IMR-90 (cell line): ENCODE results near the gene ST3GAL3. TPM values are rescaled to one million over a fixed set of nuclear protein-coding genes. Genes with fewer than 3 reads are reported as not detected.

Source experiments
- ATAC-seq: fragments of 200-7000 bp; cut with Tn5 transposase; 2 replicates; pipeline ENCODE4 v1.9.1; 2020; ENCODE audit warnings: low read depth, mild to moderate bottlenecking, moderate library complexity
- BruUV-seq: library from RNA; stranded (reverse); fragments of 400-500 nt; replicated peaks from 2 replicates; lab custom pipeline; 2021; lab: Mats Ljungman, UMichigan
- CTCF ChIA-PET: fragments of 300-600 bp; formaldehyde crosslinking; extraction: SDS; loops from one replicate; lab custom pipeline; 2021; ENCODE audit warnings: antibody characterized with exemption; lab: Yijun Ruan, JAX
- POLR2A ChIA-PET: fragments of 300-600 bp; sonication (Branson Sonifier 250); formaldehyde crosslinking; loops from one replicate; lab custom pipeline; 2022; ENCODE audit warnings: antibody characterized with exemption; ENCODE audit not compliant: unreplicated experiment; lab: Charles Lee
- DNase-seq: peaks from one replicate; pipeline ENCODE4 v3.0.0; 2013
- H2AFZ ChIP-seq: replicated peaks from 2 replicates; pipeline ENCODE3; 2013; ENCODE audit warnings: low read length, mild to moderate bottlenecking; ENCODE audit not compliant: poor library complexity
- H2AK5ac ChIP-seq: 2 replicates; pipeline ENCODE4 v1.6.1; 2013; ENCODE audit warnings: low read depth, low read length, inconsistent platforms
- H2AK9ac ChIP-seq: replicated peaks from 2 replicates; pipeline ENCODE3; 2013; ENCODE audit warnings: mild to moderate bottlenecking, low read depth, low read length, moderate library complexity; ENCODE audit not compliant: poor library complexity
- H2BK120ac ChIP-seq: 2 replicates; pipeline ENCODE4 v1.6.1; 2013; ENCODE audit warnings: low read depth, low read length, inconsistent platforms
- H2BK15ac ChIP-seq: 3 replicates; pipeline ENCODE4 v1.6.1; 2013; ENCODE audit warnings: low read depth, low read length, inconsistent platforms
- H2BK20ac ChIP-seq: 2 replicates; pipeline ENCODE4 v1.6.1; 2013; ENCODE audit warnings: low read depth, mild to moderate bottlenecking, inconsistent platforms, low read length, moderate library complexity
- H2BK5ac ChIP-seq: 2 replicates; pipeline ENCODE4 v1.6.1; 2013; ENCODE audit warnings: mild to moderate bottlenecking, low read depth, low read length, inconsistent platforms; ENCODE audit not compliant: poor library complexity, severe bottlenecking
- H3K14ac ChIP-seq: replicated peaks from 2 replicates; pipeline ENCODE4 v1.6.1; 2013; ENCODE audit warnings: low read depth, low read length, inconsistent platforms
- H3K18ac ChIP-seq: 2 replicates; pipeline ENCODE4 v1.6.1; 2013; ENCODE audit warnings: low read depth, low read length, control low read depth
- H3K23ac ChIP-seq: 2 replicates; pipeline ENCODE4 v1.6.1; 2013; ENCODE audit warnings: low read depth, low read length, inconsistent platforms
- H3K27ac ChIP-seq: 2 replicates; pipeline ENCODE4 v1.5.1; 2013; ENCODE audit warnings: mild to moderate bottlenecking, control low read depth, low read length; ENCODE audit not compliant: insufficient read depth
- H3K27me3 ChIP-seq: 2 replicates; pipeline ENCODE4 v1.6.1; 2013; ENCODE audit warnings: low read length; ENCODE audit not compliant: control insufficient read depth, insufficient read depth
- H3K36me3 ChIP-seq: 2 replicates; pipeline ENCODE4 v1.6.1; 2013; ENCODE audit warnings: low read length, mixed read lengths; ENCODE audit not compliant: control insufficient read depth, insufficient read depth
- H3K4ac ChIP-seq: 2 replicates; pipeline ENCODE4 v1.6.1; 2013; ENCODE audit warnings: low read depth, low read length, inconsistent platforms
- H3K4me1 ChIP-seq: 2 replicates; pipeline ENCODE4 v1.6.1; 2013; ENCODE audit warnings: low read length, mixed read lengths; ENCODE audit not compliant: control insufficient read depth, insufficient read depth
- H3K4me2 ChIP-seq: 2 replicates; pipeline ENCODE4 v1.6.1; 2013; ENCODE audit warnings: low read depth, mild to moderate bottlenecking, control low read depth, low read length, moderate library complexity
- H3K4me3 ChIP-seq: 2 replicates; pipeline ENCODE4 v1.5.1; 2013; ENCODE audit warnings: low read depth, mild to moderate bottlenecking, control low read depth, low read length, moderate library complexity; ENCODE audit not compliant: insufficient read depth
- H3K56ac ChIP-seq: 2 replicates; pipeline ENCODE4 v1.6.1; 2013; ENCODE audit warnings: low read length, inconsistent platforms; ENCODE audit not compliant: insufficient read depth; ENCODE audit errors: extremely low read depth
- H3K79me1 ChIP-seq, 2 experiments: 2 replicates each; pipeline ENCODE4 v1.6.1; 2013; ENCODE audit warnings: low read length in 2 of 2, inconsistent platforms in 1 of 2, low read depth in 1 of 2
- H3K9ac ChIP-seq: 2 replicates; pipeline ENCODE4 v1.6.1; 2013; ENCODE audit warnings: low read depth, low read length, control low read depth
- H3K9me1 ChIP-seq: 2 replicates; pipeline ENCODE4 v1.6.1; 2013; ENCODE audit warnings: low read length, inconsistent platforms; ENCODE audit not compliant: insufficient read depth
- H3K9me3 ChIP-seq: 2 replicates; pipeline ENCODE4 v1.6.1; 2013; ENCODE audit warnings: low read length; ENCODE audit not compliant: control insufficient read depth, insufficient read depth
- H4K20me1 ChIP-seq: 2 replicates; pipeline ENCODE4 v1.6.1; 2013; ENCODE audit warnings: low read length, inconsistent platforms; ENCODE audit not compliant: insufficient read depth
- H4K5ac ChIP-seq: 2 replicates; pipeline ENCODE4 v1.6.1; 2013; ENCODE audit warnings: mild to moderate bottlenecking, low read depth, low read length, control low read depth
- H4K8ac ChIP-seq, 2 experiments: 2 replicates each; pipeline ENCODE4 v1.6.1; 2013; ENCODE audit warnings: low read depth in 2 of 2, low read length in 2 of 2, control low read depth in 1 of 2, inconsistent platforms in 1 of 2
- H4K91ac ChIP-seq: 2 replicates; pipeline ENCODE4 v1.6.1; 2013; ENCODE audit warnings: low read depth, low read length, inconsistent platforms; ENCODE audit not compliant: insufficient read depth
- CHD1 ChIP-seq: IDR thresholded peaks from 2 replicates; pipeline ENCODE4 v1.6.1; 2012; ENCODE audit warnings: low read depth, low read length, improper control_type of control experiment
- MAZ ChIP-seq: IDR thresholded peaks from 2 replicates; pipeline ENCODE4 v1.6.1; 2012; ENCODE audit warnings: low read depth, mild to moderate bottlenecking, low read length, improper control_type of control experiment, moderate library complexity, borderline replicate concordance
- WGBS, 2 experiments: methylation state at CpG; one replicate each; pipeline versions ENCODE4 v1.1.5 to v1.1.7; 2013; ENCODE audit warnings: missing lambda C conversion rate in 2 of 2; ENCODE audit not compliant: insufficient read length in 1 of 2; ENCODE audit errors: extremely low coverage in 2 of 2; 5-methylcytosine and 5-hydroxymethylcytosine counted together
- dilution Hi-C: fragments of 300-500 bp; cut with HindIII; formaldehyde crosslinking; loops from one replicate; pipeline ENCODE4 v1.14.3; 2018; ENCODE audit warnings: low sequenced_read_pairs; ENCODE audit not compliant: unreplicated experiment
- in situ Hi-C: fragments of 300-500 bp; cut with MboI; formaldehyde crosslinking; loops from 3 replicates; pipeline ENCODE4 v1.14.3; 2019; ENCODE audit warnings: low sequenced_read_pairs, inconsistent platforms, mixed read lengths
- intact Hi-C: fragments of 100-400 bp; cut with micrococcal nuclease; formaldehyde crosslinking; loops from 2 replicates; pipeline ENCODE4 v1.10.0; 2022
- polyA plus RNA-seq, 3 experiments: library from polyadenylated mRNA; depleted of rRNA; stranded (reverse); fragments of >200 nt; gene quantifications; 2 replicates each; pipeline ENCODE4 v1.2.3, GENCODE V29; 2012; ENCODE audit warnings: low replicate concordance in 1 of 3
- total RNA-seq: library from RNA; depleted of rRNA; stranded (reverse); fragments of >200 nt; gene quantifications from 2 replicates; pipeline ENCODE4 v1.2.3, GENCODE V29; 2012

The ST3GAL3 gene
- total and polyA plus RNA-seq, 2 of the 4 experiments (the other 2 are of a cell fraction) = 12.0 to 14.8 TPM

- dilution Hi-C loops (no loop called here), intact Hi-C loops (loop anchor here (1.0 to 5.0 kb wide), 2 partner anchors 226 to 339 kb away; no protein-coding TSS in a partner anchor)
Observed at GRCh38 chr1:43708002-43708410, 670 bp downstream of the ST3GAL3 start.

More at GRCh38 chr1:43708002-43708410, 670 bp downstream of the ST3GAL3 start:
- H2BK20ac ChIP-seq = 0 out of 2 replicates have a peak overlapping the region, but pooled peaks have one; percentile 2
- H2BK5ac ChIP-seq = peak overlapping the region; percentile 88
- peak overlapping the region; percentile 75 for H3K4ac ChIP-seq
- H3K9ac ChIP-seq = peak overlapping the region; percentile 99
- H4K8ac ChIP-seq = peak overlapping the region; percentile 78 to 84
- 0 out of 2 replicates have a peak, but pooled peaks have one; percentile 6 for TF ChIP-seq MAZ
- TF ChIP-seq CHD1 = no peak
- H3K56ac ChIP-seq = peak overlapping the region; percentile 95
- peak overlapping the region; percentile 93 for H3K14ac ChIP-seq
- H2AFZ ChIP-seq = peak overlapping the region; percentile 99
- ATAC-seq (no peak), DNase-seq (peak; percentile 57)
- H3K27ac ChIP-seq = peak overlapping the region; percentile 82
- ChIA-PET CTCF (interaction anchor here (0.8 kb wide), 1 partner anchor 21 kb away, joined by 3 read pairs; no protein-coding TSS in a partner anchor), POLR2A (no interaction called here)
- H3K4me3 ChIP-seq = peak overlapping the region; percentile 84
- H2AK9ac ChIP-seq = peak overlapping the region; percentile 96
- no peaks in the 10 kb centered on the region for H3K27me3 ChIP-seq
- peak overlapping the region; percentile 25; the same call in 1 of the 2 replicates for H4K5ac ChIP-seq
- H3K4me2 ChIP-seq = peak overlapping the region; percentile 91
- peak overlapping the region; percentile 77 for H2BK120ac ChIP-seq
- H3K79me1 ChIP-seq = peaks cover 27 to 75% of the 10 kb centered on the region in 2 experiments
- peak overlapping the region; percentile 27 for H3K18ac ChIP-seq
- BruUV-seq = no TSS peak
- H3K36me3 ChIP-seq = peaks cover 19% of the 10 kb centered on the region
- H4K91ac ChIP-seq = peak overlapping the region; percentile 64
- peaks cover 17% of the 10 kb centered on the region for H3K4me1 ChIP-seq
- H2BK15ac ChIP-seq = peak overlapping the region; percentile 41; the same call in 1 of the 3 replicates
- H3K9me1 ChIP-seq = peaks cover 28% of the 10 kb centered on the region
- peak overlapping the region; percentile 85 for H3K23ac ChIP-seq
- WGBS, 2 experiments = no CpG with 5 or more reads among the region's 15 CpGs
- in situ Hi-C loops = no loop called here
- peak overlapping the region; percentile 78 for H2AK5ac ChIP-seq
- no peaks in the 10 kb centered on the region for H3K9me3 ChIP-seq
- H4K20me1 ChIP-seq = peaks cover 19% of the 10 kb centered on the region
